ENCODE data around the gene NIPAL3.

DNA sequence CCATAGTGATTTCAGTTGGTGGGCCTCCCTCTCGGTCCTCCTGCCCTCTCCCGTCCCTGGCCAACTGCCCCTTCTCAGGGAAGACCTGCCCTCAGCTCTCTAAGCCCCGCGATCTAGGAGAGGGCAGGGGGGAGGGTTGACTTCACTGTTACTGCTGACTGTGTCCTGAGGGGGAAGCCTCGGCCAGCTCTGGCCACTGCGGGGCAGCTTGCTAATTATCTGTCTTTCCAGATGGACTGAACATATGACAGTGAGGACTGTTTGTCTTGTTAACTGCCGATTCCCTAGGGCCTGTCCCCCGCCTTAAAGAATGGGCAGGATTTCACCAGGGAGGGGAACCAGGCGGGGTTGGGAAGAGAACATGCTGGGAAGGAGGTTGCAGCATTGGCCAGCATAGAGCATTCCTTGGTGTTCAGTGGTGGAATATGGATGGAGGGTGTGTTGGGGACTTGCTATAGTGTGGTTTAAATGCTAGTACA, 22.9 kb downstream of the NIPAL3 start:
- TF ChIP-seq POLR2A (IDR thresholded peaks at IDR 0.05; ENCODE audit: low read depth, low read length): no peak
- TF ChIP-seq TAF1 (IDR thresholded peaks at IDR 0.05; ENCODE audit: low read depth, low read length): no peak

Measured in GM12891 (cell line).